Cardiac fibroblast (primary cell): ENCODE results near the gene PLSCR4.

Source experiments
- DNase-seq, 2 donors: peaks; one replicate each; pipeline versions ENCODE4 v3.0.0 to v3.0.0-alpha.2; 2010; ENCODE audit warnings: low read depth in 2 of 2
- H3K4me3 ChIP-seq, 2 donors: replicated peaks in 1 of 2; 1 replicate in 1 of 2; 2 replicates in 1 of 2; pipeline ENCODE4 v1.5.1; 2011; ENCODE audit warnings: low read depth in 2 of 2, low read length in 2 of 2, mild to moderate bottlenecking in 2 of 2, moderate library complexity in 1 of 2
- TF ChIP-seq, protein P1 (sequence below): IDR thresholded peaks from one replicate; pipeline ENCODE4 v1.5.1; 2011; ENCODE audit warnings: low read depth, mild to moderate bottlenecking, low read length, inconsistent platforms

The PLSCR4 gene

DNA sequence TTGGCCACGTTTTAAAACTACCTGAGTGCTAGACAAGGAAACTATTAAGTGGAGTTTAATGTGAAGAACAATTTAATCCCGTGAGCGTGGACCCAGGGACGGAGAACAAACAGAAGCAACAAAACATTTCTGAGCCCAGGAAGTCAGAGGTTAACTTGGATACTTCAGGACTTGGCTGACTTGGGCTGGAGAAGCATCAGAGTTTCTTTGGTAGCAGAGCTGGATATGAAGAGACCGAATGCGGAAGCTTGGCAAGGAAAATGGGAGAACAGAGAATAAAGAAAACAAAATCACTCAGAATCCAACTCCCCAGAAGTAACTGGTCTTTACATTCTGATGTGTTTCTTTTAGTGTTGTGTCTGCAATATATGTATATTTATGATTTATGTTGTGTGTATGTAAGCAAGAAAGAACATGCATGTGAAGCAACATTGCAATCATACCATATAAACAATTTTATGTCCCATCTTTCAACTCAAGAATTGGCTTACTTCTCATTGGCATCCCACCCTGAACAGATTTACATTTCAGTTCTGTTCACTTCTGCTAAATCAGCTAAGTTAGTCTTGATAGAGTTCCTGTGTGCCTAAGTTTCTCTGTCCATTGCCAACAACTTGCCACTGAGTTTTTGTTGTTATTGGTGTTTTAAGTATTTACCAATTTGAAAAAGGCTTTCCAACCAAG, 72.8 kb downstream of the PLSCR4 start:
- no peak overlapping the region for H3K4me3 ChIP-seq
- TF ChIP-seq, protein P1, sequence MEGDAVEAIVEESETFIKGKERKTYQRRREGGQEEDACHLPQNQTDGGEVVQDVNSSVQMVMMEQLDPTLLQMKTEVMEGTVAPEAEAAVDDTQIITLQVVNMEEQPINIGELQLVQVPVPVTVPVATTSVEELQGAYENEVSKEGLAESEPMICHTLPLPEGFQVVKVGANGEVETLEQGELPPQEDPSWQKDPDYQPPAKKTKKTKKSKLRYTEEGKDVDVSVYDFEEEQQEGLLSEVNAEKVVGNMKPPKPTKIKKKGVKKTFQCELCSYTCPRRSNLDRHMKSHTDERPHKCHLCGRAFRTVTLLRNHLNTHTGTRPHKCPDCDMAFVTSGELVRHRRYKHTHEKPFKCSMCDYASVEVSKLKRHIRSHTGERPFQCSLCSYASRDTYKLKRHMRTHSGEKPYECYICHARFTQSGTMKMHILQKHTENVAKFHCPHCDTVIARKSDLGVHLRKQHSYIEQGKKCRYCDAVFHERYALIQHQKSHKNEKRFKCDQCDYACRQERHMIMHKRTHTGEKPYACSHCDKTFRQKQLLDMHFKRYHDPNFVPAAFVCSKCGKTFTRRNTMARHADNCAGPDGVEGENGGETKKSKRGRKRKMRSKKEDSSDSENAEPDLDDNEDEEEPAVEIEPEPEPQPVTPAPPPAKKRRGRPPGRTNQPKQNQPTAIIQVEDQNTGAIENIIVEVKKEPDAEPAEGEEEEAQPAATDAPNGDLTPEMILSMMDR: no peak
- no peak for DNase-seq

DNA sequence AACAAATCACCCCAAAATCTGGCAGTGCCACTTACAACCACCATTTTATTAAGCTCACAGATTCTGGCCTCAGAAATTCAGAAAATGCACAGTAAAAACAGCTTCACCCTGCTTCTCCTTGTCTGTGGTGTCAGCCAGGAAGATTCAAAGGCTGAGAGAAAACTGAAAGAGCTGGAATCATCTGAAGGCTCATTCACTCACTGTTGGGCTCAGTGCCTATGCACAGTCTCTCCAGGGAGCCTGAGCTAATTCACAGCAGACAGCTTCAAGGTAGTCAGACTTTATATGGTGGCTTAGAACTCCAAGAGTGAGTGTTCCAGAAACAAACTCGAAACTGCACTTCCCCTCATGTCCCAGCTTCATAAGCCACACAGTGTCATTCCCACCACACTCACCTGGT, 73.4 kb downstream of the PLSCR4 start:
- no peak overlapping the region for H3K4me3 ChIP-seq
- DNase-seq: peak in 1 of 2 donors; percentile 50
- TF ChIP-seq, protein P1: no peak

DNA sequence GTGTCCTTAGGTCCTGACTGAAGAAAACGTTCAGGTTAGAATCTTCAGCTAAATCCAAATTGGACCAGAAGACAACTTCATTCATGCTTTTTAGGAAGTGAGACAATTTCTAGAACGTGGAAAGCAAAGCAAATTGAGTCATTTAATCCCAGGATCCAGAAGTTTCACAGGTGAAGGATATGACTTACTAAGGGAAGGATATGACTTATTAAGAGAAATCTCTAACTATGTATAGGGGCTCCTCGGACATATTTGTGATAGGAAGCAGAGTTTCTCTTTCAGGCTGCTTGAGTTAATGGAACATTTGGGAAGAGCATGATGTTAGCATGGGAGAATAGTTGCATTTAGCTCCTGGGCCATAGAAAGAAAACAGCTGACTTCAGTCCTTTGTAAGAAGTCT, 73.8 kb downstream of the PLSCR4 start:
- TF ChIP-seq, protein P1: no peak

DNA sequence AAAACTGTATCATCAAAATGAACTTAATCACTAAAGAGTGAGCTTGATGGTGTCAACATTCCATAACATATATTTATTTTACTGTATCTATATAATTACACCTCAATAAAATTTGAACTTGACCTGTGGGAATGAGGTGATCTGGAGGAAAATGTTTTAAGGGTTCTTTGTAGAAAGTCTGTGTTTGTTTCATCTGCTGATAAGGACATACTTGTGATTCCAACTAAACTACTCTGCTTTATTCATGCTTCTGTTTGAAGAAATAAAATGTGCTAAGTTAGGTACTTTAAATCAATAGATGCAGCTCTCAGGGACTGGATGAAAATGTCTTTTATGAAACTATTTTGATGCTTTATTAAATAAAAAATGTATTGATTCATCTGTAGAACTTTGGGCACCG, 78.3 kb downstream of the PLSCR4 start:
- H3K4me3 ChIP-seq: no peak overlapping the region
- DNase-seq: no peak
- TF ChIP-seq, protein P1: no peak

More for the DNA sequence above, 73.8 kb downstream of the PLSCR4 start:
- H3K4me3 ChIP-seq: no peak overlapping the region
- DNase-seq: peak in 1 of 2 donors; percentile 57

DNA sequence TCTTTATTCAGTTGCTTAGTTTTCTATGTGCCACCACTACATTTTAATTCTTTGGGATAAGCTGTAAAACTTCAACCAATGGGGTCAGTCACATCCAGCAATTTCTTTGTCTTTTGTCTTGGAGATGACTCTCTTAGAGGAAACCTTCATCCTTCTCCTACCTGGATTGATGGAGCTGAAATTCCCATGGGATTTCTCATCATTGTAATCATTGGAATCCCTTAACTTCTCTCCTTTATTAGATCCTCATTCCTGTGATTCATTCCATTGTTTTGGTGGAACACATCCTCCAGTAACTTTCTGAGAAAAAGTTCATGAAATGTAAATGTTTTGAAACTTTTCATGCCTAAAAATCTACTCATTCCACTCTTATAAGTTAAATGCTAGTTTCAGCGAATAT, 80.3 kb downstream of the PLSCR4 start:
- H3K4me3 ChIP-seq: no peak overlapping the region
- no peak for DNase-seq
- TF ChIP-seq, protein P1: no peak

DNA sequence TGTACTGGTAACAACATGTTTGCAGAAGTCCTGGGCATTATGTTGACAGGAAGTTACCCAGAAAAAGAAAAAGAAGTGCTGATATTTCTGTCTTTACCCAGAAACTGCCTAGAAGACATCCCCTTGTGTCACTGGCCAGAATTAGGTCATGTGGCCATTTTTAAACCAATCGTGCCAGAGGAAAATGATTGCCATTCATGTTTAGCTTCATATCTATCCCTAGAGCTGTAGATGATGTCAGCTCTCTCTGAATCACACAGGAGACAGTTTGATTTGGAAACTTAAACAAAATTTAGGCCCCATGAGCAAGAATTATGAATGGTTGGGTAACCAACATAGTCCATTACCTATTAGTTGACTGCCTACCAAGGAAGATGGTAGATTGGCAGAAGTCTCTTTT, 81.0 kb downstream of the PLSCR4 start:
- no peak overlapping the region for H3K4me3 ChIP-seq
- TF ChIP-seq, protein P1: no peak
- peak in 1 of 2 donors; percentile 70 for DNase-seq

DNA sequence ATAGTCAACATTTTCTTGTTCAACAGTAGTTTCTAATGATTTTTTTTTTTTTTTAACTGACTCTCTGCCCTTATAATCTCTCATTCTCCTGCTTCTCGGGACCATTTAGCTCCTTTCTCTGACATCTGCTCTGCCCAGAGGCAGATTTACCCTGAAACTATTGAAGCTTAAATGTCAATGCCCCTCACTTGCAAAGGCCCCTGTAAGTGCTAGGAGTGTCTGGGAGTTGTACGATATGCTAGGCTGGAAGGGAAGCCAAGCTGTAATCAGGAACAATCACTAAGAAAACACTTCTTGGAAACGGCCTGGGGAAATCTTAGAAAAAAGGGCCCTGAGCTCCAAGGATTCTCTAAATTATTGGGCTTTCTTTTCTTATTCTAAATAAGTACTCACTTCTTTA, 84.1 kb downstream of the PLSCR4 start:
- no peak overlapping the region for H3K4me3 ChIP-seq
- DNase-seq: peak; percentile 61 to 64
- TF ChIP-seq, protein P1: no peak
